ENCODE data around the gene BCHE. TPM values are rescaled to one million over a fixed set of nuclear protein-coding genes. Genes with fewer than 3 reads are reported as not detected.

Gene BCHE
- polyA plus RNA-seq, 3 donors: 11.2 to 12.9 (median 12.2) TPM

GRCh38 chr3:165754219-165755007, 82.8 kb downstream of the BCHE start:
- no peak for DNase-seq (ENCODE audit: low read depth in 3 of 3, low spot score in 2 of 3)

- DNase-seq (ENCODE audit: low read depth in 3 of 3, low spot score in 2 of 3): no peak
These were observed 83.7 kb downstream of the BCHE start for GRCh38 chr3:165753560-165753959.

GRCh38 chr3:165751637-165752036, 85.6 kb downstream of the BCHE start:
- DNase-seq (ENCODE audit: low read depth in 3 of 3, low spot score in 2 of 3): no peak

- DNase-seq (ENCODE audit: low read depth in 3 of 3, low spot score in 2 of 3): no peak
These were observed 87.4 kb downstream of the BCHE start for GRCh38 chr3:165749821-165750220.

- no peak for DNase-seq (ENCODE audit: low read depth in 3 of 3, low spot score in 2 of 3)
These were observed 88.0 kb downstream of the BCHE start for GRCh38 chr3:165749241-165749640.

- DNase-seq (ENCODE audit: low read depth in 3 of 3, low spot score in 2 of 3): no peak
These were observed 89.1 kb downstream of the BCHE start for GRCh38 chr3:165748094-165748493.

GRCh38 chr3:165746874-165747273, 90.3 kb downstream of the BCHE start:
- no peak for DNase-seq (ENCODE audit: low read depth in 3 of 3, low spot score in 2 of 3)

- no peak for DNase-seq (ENCODE audit: low read depth in 3 of 3, low spot score in 2 of 3)
These were observed 93.2 kb downstream of the BCHE start for GRCh38 chr3:165744025-165744424.

- DNase-seq (ENCODE audit: low read depth in 3 of 3, low spot score in 2 of 3): no peak
These were observed 94.9 kb downstream of the BCHE start for GRCh38 chr3:165742351-165742750.

GRCh38 chr3:165729756-165730155, 107.5 kb downstream of the BCHE start:
- no peak for DNase-seq (ENCODE audit: low read depth in 3 of 3, low spot score in 2 of 3)

- DNase-seq (ENCODE audit: low read depth in 3 of 3, low spot score in 2 of 3): no peak
These were observed 108.3 kb downstream of the BCHE start for GRCh38 chr3:165728924-165729323.

- DNase-seq (ENCODE audit: low read depth in 3 of 3, low spot score in 2 of 3): no peak
These were observed 111.9 kb downstream of the BCHE start for GRCh38 chr3:165725296-165725695.
